IPS-15b (cell line): ENCODE data around the gene TACC2.

Experiments
- H3K27me3 ChIP-seq: one replicate; pipeline ENCODE4 v1.6.1; 2013; ENCODE audit warnings: low read length; ENCODE audit not compliant: control insufficient read depth, insufficient read depth
- H3K36me3 ChIP-seq: one replicate; pipeline ENCODE4 v1.6.1; 2013; ENCODE audit warnings: low read length; ENCODE audit not compliant: control insufficient read depth, insufficient read depth
- H3K4me1 ChIP-seq: one replicate; pipeline ENCODE4 v1.6.1; 2013; ENCODE audit warnings: mild to moderate bottlenecking, low read length; ENCODE audit not compliant: control insufficient read depth, insufficient read depth
- H3K4me3 ChIP-seq: one replicate; pipeline ENCODE4 v1.5.1; 2013; ENCODE audit warnings: low read depth, low read length
- H3K9ac ChIP-seq: one replicate; pipeline ENCODE4 v1.6.1; 2013; ENCODE audit warnings: low read depth, mild to moderate bottlenecking, low read length
- H3K9me3 ChIP-seq: one replicate; pipeline ENCODE4 v1.6.1; 2013; ENCODE audit warnings: mild to moderate bottlenecking, low read length; ENCODE audit not compliant: control insufficient read depth, insufficient read depth

TACC2 gene

DNA sequence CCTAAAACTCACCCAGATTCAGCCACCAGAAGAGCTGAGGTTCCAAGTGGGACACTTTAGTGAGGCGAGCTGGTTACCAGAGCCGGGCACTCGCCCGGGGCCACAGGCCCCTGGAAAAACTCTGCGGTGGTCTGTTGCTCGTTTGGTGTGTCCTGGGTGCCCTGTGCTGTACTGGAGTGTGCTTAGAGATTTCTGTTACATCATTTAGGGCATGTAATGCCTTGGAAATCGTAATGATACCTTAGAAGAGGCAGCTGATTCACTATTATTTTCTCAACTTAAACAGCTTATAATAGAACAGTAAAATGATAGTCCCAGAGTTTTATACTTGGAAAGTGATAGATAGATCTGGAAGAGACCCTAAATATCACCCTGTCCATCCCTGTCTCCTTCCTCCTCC, 233.7 kb downstream of the TACC2 start:
- Histone ChIP-seq H3K36me3 (peaks cover 42% of the 10 kb centered on the region), H3K4me1 (no peaks in the 10 kb centered on the region), H3K9me3 (no peaks in the 10 kb centered on the region), H3K9ac (no peak overlapping the region), H3K27me3 (no peaks in the 10 kb centered on the region), H3K4me3 (no peak overlapping the region)

DNA sequence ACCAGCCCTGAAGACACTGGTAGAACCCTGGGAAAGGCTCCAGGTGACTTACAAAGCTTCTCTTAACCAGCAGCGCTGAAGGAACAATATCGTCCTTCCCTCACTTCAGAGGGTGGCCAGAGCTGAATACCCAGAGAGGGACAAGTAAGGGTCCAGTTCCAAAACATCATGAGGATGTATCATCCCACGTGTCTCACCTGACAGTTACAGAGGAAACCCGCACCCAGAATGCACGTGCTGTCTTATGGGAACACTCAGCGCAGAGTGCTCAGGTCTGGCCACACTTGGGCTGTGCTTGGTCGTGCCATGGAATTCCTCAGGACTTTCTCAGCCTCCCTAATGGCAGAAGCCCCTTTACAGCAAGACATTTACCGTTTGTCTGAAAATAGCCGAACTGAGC, 235.2 kb downstream of the TACC2 start:
- Histone ChIP-seq H3K9me3 (no peaks in the 10 kb centered on the region), H3K36me3 (peaks cover 44% of the 10 kb centered on the region), H3K27me3 (no peaks in the 10 kb centered on the region), H3K4me1 (no peaks in the 10 kb centered on the region), H3K4me3 (no peak overlapping the region), H3K9ac (no peak overlapping the region)

DNA sequence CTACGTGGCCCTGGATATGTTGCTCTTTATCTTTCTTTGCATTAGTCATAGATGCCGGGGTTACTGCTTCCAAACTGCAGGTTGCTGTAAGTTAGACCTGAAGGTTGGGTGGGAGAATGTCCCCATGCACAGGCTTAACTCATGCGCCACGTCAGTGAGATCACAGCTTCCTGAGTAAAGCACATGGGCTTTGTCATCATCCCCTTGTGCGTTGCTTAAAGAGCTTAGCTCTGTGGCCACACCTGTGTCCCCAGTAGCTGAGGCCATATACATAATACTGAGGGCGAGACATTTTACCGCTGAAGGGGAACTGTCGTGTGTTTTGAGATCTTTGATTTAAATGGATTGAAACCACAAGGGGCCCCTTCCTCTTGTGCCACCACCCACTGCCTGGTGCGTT, 236.4 kb downstream of the TACC2 start:
- Histone ChIP-seq H3K27me3 (no peaks in the 10 kb centered on the region), H3K36me3 (peaks cover 41% of the 10 kb centered on the region), H3K9me3 (no peaks in the 10 kb centered on the region), H3K4me3 (no peak overlapping the region), H3K4me1 (no peaks in the 10 kb centered on the region), H3K9ac (no peak overlapping the region)

- no peaks in the 10 kb centered on the region for H3K9me3 ChIP-seq
- no peaks in the 10 kb centered on the region for H3K4me1 ChIP-seq
- H3K4me3 ChIP-seq: no peak overlapping the region
- no peaks in the 10 kb centered on the region for H3K27me3 ChIP-seq
- no peak overlapping the region for H3K9ac ChIP-seq
- peaks cover 40% of the 10 kb centered on the region for H3K36me3 ChIP-seq
Measured at GRCh38 chr10:122227754-122228153, 238.8 kb downstream of the TACC2 start.

- H3K4me1 ChIP-seq: no peaks in the 10 kb centered on the region
Measured at GRCh38 chr10:122229666-122230065, 240.7 kb downstream of the TACC2 start.

GRCh38 chr10:122230222-122230621, 241.3 kb downstream of the TACC2 start:
- no peaks in the 10 kb centered on the region for H3K27me3 ChIP-seq
- peaks cover 33% of the 10 kb centered on the region for H3K36me3 ChIP-seq
- no peak overlapping the region for H3K4me3 ChIP-seq
- no peaks in the 10 kb centered on the region for H3K9me3 ChIP-seq
- no peak overlapping the region for H3K9ac ChIP-seq
- no peaks in the 10 kb centered on the region for H3K4me1 ChIP-seq

More at GRCh38 chr10:122229666-122230065, 240.7 kb downstream of the TACC2 start:
- Histone ChIP-seq H3K36me3 (peaks cover 36% of the 10 kb centered on the region), H3K27me3 (no peaks in the 10 kb centered on the region), H3K9me3 (no peaks in the 10 kb centered on the region), H3K9ac (no peak overlapping the region), H3K4me3 (no peak overlapping the region)

DNA sequence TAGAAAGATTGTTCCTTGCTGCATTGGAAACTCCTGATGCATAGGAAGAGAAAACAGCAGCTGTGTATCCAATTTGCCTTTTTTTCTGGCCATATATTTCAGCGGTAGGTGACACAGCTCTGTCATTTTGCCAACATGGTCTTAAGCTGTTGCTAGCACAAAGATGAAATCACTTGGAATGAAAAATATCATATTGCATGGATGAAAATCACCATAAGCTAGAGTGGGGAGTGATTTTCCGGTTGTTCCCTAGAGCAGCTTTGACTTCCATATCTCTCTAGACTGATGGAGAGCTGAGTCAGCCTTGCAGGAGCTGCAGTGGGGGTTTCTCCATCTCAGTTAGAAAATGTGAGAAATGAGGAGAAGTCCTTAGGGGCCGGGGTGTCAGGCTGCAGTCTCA, 243.8 kb downstream of the TACC2 start:
- Histone ChIP-seq H3K27me3 (no peaks in the 10 kb centered on the region), H3K4me1 (no peaks in the 10 kb centered on the region), H3K9me3 (no peaks in the 10 kb centered on the region), H3K9ac (no peak overlapping the region), H3K36me3 (peaks cover 22% of the 10 kb centered on the region), H3K4me3 (no peak overlapping the region)

DNA sequence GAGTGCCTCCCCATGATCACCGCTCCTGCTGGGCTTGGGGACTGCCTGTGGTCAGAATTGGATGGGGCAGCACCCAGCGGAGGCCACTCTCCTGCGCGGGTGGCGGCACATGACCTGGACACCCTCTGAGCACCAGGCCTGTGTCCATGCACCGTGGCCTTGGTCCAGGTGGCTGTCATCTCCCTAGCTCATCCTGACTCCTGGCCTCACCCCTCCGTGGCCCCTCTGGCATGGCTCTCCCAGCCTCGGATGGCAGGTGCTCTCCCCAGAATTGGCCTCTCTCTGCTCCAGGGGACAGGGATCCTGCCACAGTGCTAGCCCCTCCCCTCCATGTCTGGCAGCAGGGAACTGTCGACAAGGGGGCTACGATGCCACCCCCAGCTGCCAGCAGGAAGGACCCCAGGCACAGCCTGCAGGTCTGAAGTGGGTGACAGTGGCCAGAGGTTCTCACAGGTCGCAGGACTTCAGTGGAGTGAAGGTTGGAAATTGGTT, 244.9 kb downstream of the TACC2 start:
- Histone ChIP-seq H3K36me3 (peaks cover 17% of the 10 kb centered on the region), H3K9me3 (no peaks in the 10 kb centered on the region), H3K27me3 (no peaks in the 10 kb centered on the region)

GRCh38 chr10:122234416-122234815, 245.5 kb downstream of the TACC2 start:
- Histone ChIP-seq H3K4me3 (no peak overlapping the region), H3K9me3 (no peaks in the 10 kb centered on the region), H3K4me1 (no peaks in the 10 kb centered on the region), H3K27me3 (no peaks in the 10 kb centered on the region), H3K36me3 (peaks cover 14% of the 10 kb centered on the region), H3K9ac (no peak overlapping the region)

More for the DNA sequence above, 244.9 kb downstream of the TACC2 start:
- Histone ChIP-seq H3K4me3 (no peak overlapping the region), H3K4me1 (no peaks in the 10 kb centered on the region), H3K9ac (no peak overlapping the region)

GRCh38 chr10:122236690-122237306, 247.8 kb downstream of the TACC2 start:
- no peak overlapping the region for H3K4me3 ChIP-seq
- no peaks in the 10 kb centered on the region for H3K9me3 ChIP-seq
- H3K36me3 ChIP-seq: peaks cover 14% of the 10 kb centered on the region
- H3K4me1 ChIP-seq: no peaks in the 10 kb centered on the region
- H3K27me3 ChIP-seq: no peaks in the 10 kb centered on the region
- no peak overlapping the region for H3K9ac ChIP-seq

- Histone ChIP-seq H3K9me3 (no peaks in the 10 kb centered on the region), H3K36me3 (peaks cover 18% of the 10 kb centered on the region), H3K9ac (no peak overlapping the region), H3K27me3 (no peaks in the 10 kb centered on the region), H3K4me1 (no peaks in the 10 kb centered on the region), H3K4me3 (no peak overlapping the region)
Measured at GRCh38 chr10:122237331-122237990, 248.5 kb downstream of the TACC2 start.

- Histone ChIP-seq H3K4me1 (no peaks in the 10 kb centered on the region), H3K36me3 (peaks cover 21% of the 10 kb centered on the region), H3K9ac (no peak overlapping the region), H3K27me3 (no peaks in the 10 kb centered on the region), H3K9me3 (no peaks in the 10 kb centered on the region), H3K4me3 (no peak overlapping the region)
Measured at GRCh38 chr10:122239578-122240257, 250.8 kb downstream of the TACC2 start.
